ENCODE results near the gene STRN4.

GRCh38 chr19:46704379-46705076 is 41.7 kb downstream of the STRN4 start:
- TF ChIP-seq CTCF (IDR thresholded peaks at IDR 0.05; ENCODE audit: low read depth, low read length, missing input control) (peak; percentile 91), ZBTB33 (IDR thresholded peaks at IDR 0.05) (no peak), TAF1 (conservative IDR thresholded peaks at IDR 0.05) (no peak), REST (IDR thresholded peaks at IDR 0.05) (no peak), JUND (IDR thresholded peaks at IDR 0.05) (no peak), RAD21 (IDR thresholded peaks at IDR 0.05) (peak; percentile 66 to 76), HNF4G (IDR thresholded peaks at IDR 0.05) (no peak), GABPA (IDR thresholded peaks at IDR 0.05 in 1 of 2, conservative IDR thresholded peaks at IDR 0.05 in 1 of 2) (no peak), EGR1 (IDR thresholded peaks at IDR 0.05; ENCODE audit: low read depth in 2 of 2) (no peak)
- TF ChIP-seq, protein P1, sequence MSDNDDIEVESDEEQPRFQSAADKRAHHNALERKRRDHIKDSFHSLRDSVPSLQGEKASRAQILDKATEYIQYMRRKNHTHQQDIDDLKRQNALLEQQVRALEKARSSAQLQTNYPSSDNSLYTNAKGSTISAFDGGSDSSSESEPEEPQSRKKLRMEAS (IDR thresholded peaks at IDR 0.05): no peak

All from liver (tissue), 3 donors.